ENCODE data around the gene KYNU. TPM values are rescaled to one million over a fixed set of nuclear protein-coding genes. Genes with fewer than 3 reads are reported as not detected.

The KYNU gene
- total RNA-seq, 5 donors from 2014 or later (not counting 1 experiment from before 2014, with no cell fraction given) = 0.30 to 1.8 (median 0.77) TPM; not detected in 1

DNA sequence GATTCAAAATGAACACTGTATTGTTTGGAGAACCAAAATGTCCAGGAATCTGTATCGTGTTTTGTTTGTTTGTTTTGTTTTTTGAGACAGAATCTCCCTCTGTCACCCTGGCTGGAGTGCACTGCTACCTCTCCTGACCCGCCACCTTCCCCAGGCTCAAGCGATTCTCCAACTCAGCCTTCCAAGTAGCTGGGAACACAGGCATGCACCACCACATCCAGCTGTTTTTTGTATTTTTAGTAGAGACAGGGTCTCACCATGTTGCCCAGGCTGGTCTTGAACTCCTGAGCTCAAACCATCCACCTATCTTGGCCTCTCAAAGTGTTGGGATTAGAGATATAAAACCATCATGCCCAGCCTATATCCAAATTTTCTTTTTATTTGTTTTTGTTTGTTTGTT, 74.6 kb downstream of the KYNU start:
- H3K36me3 Mint-ChIP-seq = no peaks in the 10 kb centered on the region
- no peak for ATAC-seq (replicated peaks in 1 of 4)
- no peaks in the 10 kb centered on the region for H3K9me3 ChIP-seq
- ChIA-PET CTCF (interaction anchor here in 1 of 2 donors (0.6 kb wide), 1 partner anchor 83 kb away, joined by 3 read pairs; no protein-coding TSS in a partner anchor), POLR2A (no interaction called here)
- peaks cover 0 to 4% of the 10 kb centered on the region in 2 donors for H3K27me3 Mint-ChIP-seq
- no CpG with 5 or more reads among the region's 3 CpGs for WGBS (ENCODE audit: insufficient coverage)
- H3K27ac ChIP-seq (ENCODE audit: low read length) = no peak overlapping the region
- no peak overlapping the region for H3K4me3 ChIP-seq (ENCODE audit: control insufficient read depth in 1 of 2, extremely low read depth in 1 of 2, low read length in 1 of 2)
- H3K27me3 ChIP-seq (replicated peaks in 1 of 2; ENCODE audit: control insufficient read depth in 2 of 2, extremely low read depth in 1 of 2, insufficient read depth in 2 of 2, low read length in 1 of 2) = peaks cover 0 to 3% of the 10 kb centered on the region in 2 experiments
- H3K27ac Mint-ChIP-seq = no peak overlapping the region
- H3K36me3 ChIP-seq (ENCODE audit: control insufficient read depth in 2 of 2, extremely low read depth in 1 of 2, insufficient read depth in 1 of 2, low read length in 1 of 2) = no peaks in the 10 kb centered on the region
- peaks cover 0 to 7% (median 7%) of the 10 kb centered on the region in 3 donors for H3K9me3 Mint-ChIP-seq
- no peak for DNase-seq
- no peak overlapping the region for H3K4me3 Mint-ChIP-seq
- no peaks in the 10 kb centered on the region for H3K4me1 Mint-ChIP-seq
- no peaks in the 10 kb centered on the region for H3K4me1 ChIP-seq (ENCODE audit: control insufficient read depth in 1 of 2, extremely low read depth in 1 of 2, insufficient read depth in 2 of 2, low read length in 2 of 2)

DNA sequence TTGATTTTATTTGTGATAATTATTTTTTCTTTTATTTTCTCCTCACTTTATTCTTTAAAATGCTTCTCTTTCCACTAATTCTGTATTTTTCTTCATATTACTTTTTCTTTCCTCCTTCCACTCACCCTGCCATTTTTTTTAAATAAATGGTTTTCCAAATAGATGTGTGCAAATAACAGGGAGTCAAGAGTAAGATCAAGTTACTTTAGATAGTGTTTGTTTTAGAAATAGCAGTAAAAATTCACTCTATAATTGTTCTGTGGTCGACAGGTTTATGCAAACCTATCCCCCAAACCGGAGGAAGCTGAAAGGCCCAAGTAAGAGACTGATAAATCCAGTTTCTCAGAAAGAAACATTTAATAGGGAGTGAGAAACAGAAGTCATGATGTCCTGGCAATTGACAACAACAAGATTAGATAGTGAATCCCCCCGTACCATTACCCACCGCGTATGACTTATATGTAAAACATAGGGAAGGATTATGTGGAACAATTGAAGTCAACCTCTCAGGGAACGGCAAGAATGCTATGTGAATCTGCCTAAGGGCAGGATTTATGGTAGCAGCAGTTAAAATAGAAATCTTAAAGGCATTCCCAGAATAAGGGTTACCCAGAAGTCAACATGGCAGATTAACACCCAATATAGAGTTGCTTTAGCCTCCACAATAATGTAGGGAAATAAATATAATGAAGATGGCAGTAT, 75.5 kb downstream of the KYNU start:
- H3K36me3 Mint-ChIP-seq = no peaks in the 10 kb centered on the region
- H3K36me3 ChIP-seq (ENCODE audit: control insufficient read depth in 2 of 2, extremely low read depth in 1 of 2, insufficient read depth in 1 of 2, low read length in 1 of 2) = no peaks in the 10 kb centered on the region
- H3K27me3 ChIP-seq (replicated peaks in 1 of 2; ENCODE audit: control insufficient read depth in 2 of 2, extremely low read depth in 1 of 2, insufficient read depth in 2 of 2, low read length in 1 of 2) = peaks cover 0 to 3% of the 10 kb centered on the region in 2 experiments
- peaks cover 0 to 4% of the 10 kb centered on the region in 2 donors for H3K27me3 Mint-ChIP-seq
- peaks cover 0 to 7% (median 7%) of the 10 kb centered on the region in 3 donors for H3K9me3 Mint-ChIP-seq
- no peak overlapping the region for H3K27ac Mint-ChIP-seq
- ATAC-seq (replicated peaks in 1 of 4) (no peak), DNase-seq (no peak)
- no peak overlapping the region for H3K27ac ChIP-seq (ENCODE audit: low read length)
- H3K4me1 ChIP-seq (ENCODE audit: control insufficient read depth in 1 of 2, extremely low read depth in 1 of 2, insufficient read depth in 2 of 2, low read length in 2 of 2) = no peaks in the 10 kb centered on the region
- WGBS (ENCODE audit: insufficient coverage) = 86% methylated on average over 1 of the region's 6 CpGs
- H3K4me3 Mint-ChIP-seq = no peak overlapping the region
- ChIA-PET POLR2A (no interaction called here), CTCF (no interaction called here)
- H3K9me3 ChIP-seq = no peaks in the 10 kb centered on the region
- H3K4me3 ChIP-seq (ENCODE audit: control insufficient read depth in 1 of 2, extremely low read depth in 1 of 2, low read length in 1 of 2) = no peak overlapping the region
- H3K4me1 Mint-ChIP-seq = no peaks in the 10 kb centered on the region

GRCh38 chr2:142954493-142954892, 77.0 kb downstream of the KYNU start:
- peaks cover 0 to 3% of the 10 kb centered on the region in 2 experiments for H3K27me3 ChIP-seq (replicated peaks in 1 of 2; ENCODE audit: control insufficient read depth in 2 of 2, extremely low read depth in 1 of 2, insufficient read depth in 2 of 2, low read length in 1 of 2)
- H3K4me3 Mint-ChIP-seq = no peak overlapping the region
- H3K9me3 ChIP-seq = no peaks in the 10 kb centered on the region
- H3K27ac Mint-ChIP-seq = no peak overlapping the region
- ChIA-PET CTCF (interaction anchor here in 1 of 2 donors (0.6 kb wide), 1 partner anchor 967 kb away, joined by 3 read pairs; no protein-coding TSS in a partner anchor), POLR2A (no interaction called here)
- no peaks in the 10 kb centered on the region for H3K36me3 Mint-ChIP-seq
- ATAC-seq (replicated peaks in 1 of 4) (no peak), DNase-seq (no peak)
- H3K36me3 ChIP-seq (ENCODE audit: control insufficient read depth in 2 of 2, extremely low read depth in 1 of 2, insufficient read depth in 1 of 2, low read length in 1 of 2) = no peaks in the 10 kb centered on the region
- no peak overlapping the region for H3K4me3 ChIP-seq (ENCODE audit: control insufficient read depth in 1 of 2, extremely low read depth in 1 of 2, low read length in 1 of 2)
- WGBS (ENCODE audit: insufficient coverage) = no CpG with 5 or more reads among the region's 1 CpG
- no peak overlapping the region for H3K27ac ChIP-seq (ENCODE audit: low read length)
- H3K27me3 Mint-ChIP-seq = peaks cover under 1 to 4% of the 10 kb centered on the region in 2 donors
- H3K4me1 Mint-ChIP-seq = no peaks in the 10 kb centered on the region
- no peaks in the 10 kb centered on the region for H3K4me1 ChIP-seq (ENCODE audit: control insufficient read depth in 1 of 2, extremely low read depth in 1 of 2, insufficient read depth in 2 of 2, low read length in 2 of 2)
- peaks cover 0 to 7% (median 7%) of the 10 kb centered on the region in 3 donors for H3K9me3 Mint-ChIP-seq

DNA sequence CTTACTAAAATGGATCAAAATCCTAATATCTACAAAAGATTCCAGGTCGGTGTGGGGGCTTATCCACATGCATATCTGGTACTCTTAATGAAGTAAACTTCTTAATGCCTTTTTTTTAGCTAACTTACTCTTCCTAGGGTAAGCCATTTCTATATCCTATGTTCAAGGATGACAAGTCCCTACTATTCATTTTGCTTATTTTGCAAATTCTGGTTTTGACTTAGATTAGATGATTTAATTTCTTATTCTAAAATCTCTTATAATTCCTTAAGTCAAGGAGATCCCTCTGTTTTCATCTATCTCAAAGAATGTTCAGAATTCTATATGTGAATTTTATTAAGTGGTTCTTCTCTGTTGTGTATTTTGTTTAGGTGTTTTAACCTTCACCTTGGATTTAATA, 79.7 kb downstream of the KYNU start:
- ATAC-seq (replicated peaks in 1 of 4) = no peak
- POLR2A ChIA-PET = no interaction called here
- no peaks in the 10 kb centered on the region for H3K4me1 Mint-ChIP-seq
- Histone ChIP-seq H3K27me3 (replicated peaks in 1 of 2; ENCODE audit: control insufficient read depth in 2 of 2, extremely low read depth in 1 of 2, insufficient read depth in 2 of 2, low read length in 1 of 2) (no peaks in the 10 kb centered on the region), H3K4me3 (ENCODE audit: control insufficient read depth in 1 of 2, extremely low read depth in 1 of 2, low read length in 1 of 2) (no peak overlapping the region), H3K9me3 (no peaks in the 10 kb centered on the region), H3K4me1 (ENCODE audit: control insufficient read depth in 1 of 2, extremely low read depth in 1 of 2, insufficient read depth in 2 of 2, low read length in 2 of 2) (no peaks in the 10 kb centered on the region), H3K27ac (ENCODE audit: low read length) (no peak overlapping the region), H3K36me3 (ENCODE audit: control insufficient read depth in 2 of 2, extremely low read depth in 1 of 2, insufficient read depth in 1 of 2, low read length in 1 of 2) (no peaks in the 10 kb centered on the region)
- no peak overlapping the region for H3K27ac Mint-ChIP-seq
- no peaks in the 10 kb centered on the region for H3K36me3 Mint-ChIP-seq
- DNase-seq = no peak
- no peak overlapping the region for H3K4me3 Mint-ChIP-seq
- peaks cover 4% of the 10 kb centered on the region in 2 donors for H3K27me3 Mint-ChIP-seq
- H3K9me3 Mint-ChIP-seq = no peaks in the 10 kb centered on the region
- WGBS (ENCODE audit: insufficient coverage) = no CpG with 5 or more reads among the region's 1 CpG
- CTCF ChIA-PET = interaction anchor here in 1 of 2 donors (0.7 to 1.5 kb wide), 2 partner anchors 10 to 23 kb away, joined by 3 read pairs; no protein-coding TSS in a partner anchor

DNA sequence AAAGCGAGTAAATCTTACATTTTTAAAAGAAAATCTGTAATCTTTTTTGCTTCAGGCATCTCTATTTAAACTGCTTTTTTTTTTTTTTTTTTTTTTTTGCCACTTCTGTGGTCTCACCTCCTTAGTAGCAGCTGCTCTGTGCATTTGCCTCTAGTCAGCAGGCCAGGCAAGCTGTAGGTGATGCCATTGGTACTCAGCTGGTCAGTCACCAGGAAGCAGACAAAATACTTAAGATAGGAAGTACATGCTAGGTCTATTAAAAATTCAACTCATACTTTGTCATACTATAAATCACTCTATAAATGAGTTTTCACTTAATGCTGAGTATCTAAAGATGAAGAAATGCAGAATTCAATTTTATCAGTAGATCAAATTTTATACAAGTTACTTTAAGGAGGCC, 83.7 kb downstream of the KYNU start:
- H3K36me3 ChIP-seq (ENCODE audit: control insufficient read depth in 2 of 2, extremely low read depth in 1 of 2, insufficient read depth in 1 of 2, low read length in 1 of 2) = no peaks in the 10 kb centered on the region
- H3K27ac ChIP-seq (ENCODE audit: low read length) = no peak overlapping the region
- Mint-ChIP-seq H3K27ac (no peak overlapping the region), H3K36me3 (peaks cover 2% of the 10 kb centered on the region), H3K9me3 (peaks cover 0 to 13% (median 4%) of the 10 kb centered on the region in 3 donors), H3K4me3 (no peak overlapping the region), H3K27me3 (peaks cover 4 to 13% of the 10 kb centered on the region in 2 donors), H3K4me1 (no peaks in the 10 kb centered on the region)
- no peaks in the 10 kb centered on the region for H3K4me1 ChIP-seq (ENCODE audit: control insufficient read depth in 1 of 2, extremely low read depth in 1 of 2, insufficient read depth in 2 of 2, low read length in 2 of 2)
- ATAC-seq (replicated peaks in 1 of 4) (no peak), DNase-seq (no peak)
- H3K27me3 ChIP-seq (replicated peaks in 1 of 2; ENCODE audit: control insufficient read depth in 2 of 2, extremely low read depth in 1 of 2, insufficient read depth in 2 of 2, low read length in 1 of 2) = no peaks in the 10 kb centered on the region
- ChIA-PET CTCF (no interaction called here), POLR2A (no interaction called here)
- no peaks in the 10 kb centered on the region for H3K9me3 ChIP-seq
- WGBS (ENCODE audit: insufficient coverage) = 83% methylated on average over 1 of the region's 1 CpG
- no peak overlapping the region for H3K4me3 ChIP-seq (ENCODE audit: control insufficient read depth in 1 of 2, extremely low read depth in 1 of 2, low read length in 1 of 2)

- no peak for ATAC-seq (replicated peaks in 1 of 4)
- Mint-ChIP-seq H3K36me3 (peaks cover 2% of the 10 kb centered on the region), H3K9me3 (peaks cover 0 to 13% (median 4%) of the 10 kb centered on the region in 3 donors), H3K27ac (no peak overlapping the region), H3K4me3 (no peak overlapping the region), H3K4me1 (no peaks in the 10 kb centered on the region), H3K27me3 (peaks cover 0 to 21% of the 10 kb centered on the region in 2 donors)
- Histone ChIP-seq H3K27ac (ENCODE audit: low read length) (no peak overlapping the region), H3K4me3 (ENCODE audit: control insufficient read depth in 1 of 2, extremely low read depth in 1 of 2, low read length in 1 of 2) (no peak overlapping the region), H3K9me3 (no peaks in the 10 kb centered on the region), H3K27me3 (replicated peaks in 1 of 2; ENCODE audit: control insufficient read depth in 2 of 2, extremely low read depth in 1 of 2, insufficient read depth in 2 of 2, low read length in 1 of 2) (no peaks in the 10 kb centered on the region), H3K36me3 (ENCODE audit: control insufficient read depth in 2 of 2, extremely low read depth in 1 of 2, insufficient read depth in 1 of 2, low read length in 1 of 2) (no peaks in the 10 kb centered on the region), H3K4me1 (ENCODE audit: control insufficient read depth in 1 of 2, extremely low read depth in 1 of 2, insufficient read depth in 2 of 2, low read length in 2 of 2) (no peaks in the 10 kb centered on the region)
- ChIA-PET CTCF (no interaction called here), POLR2A (no interaction called here)
- no peak for DNase-seq
- no CpG with 5 or more reads among the region's 1 CpG for WGBS (ENCODE audit: insufficient coverage)
Measured at GRCh38 chr2:142965443-142965842, 88.0 kb downstream of the KYNU start.

Data from T-cell (primary cell).